SK-N-SH (cell line): ENCODE data around the gene AGAP1.

ENCODE experiments used
- TF ChIP-seq, protein P1 (sequence below): IDR thresholded peaks from 2 replicates; pipeline ENCODE4 v1.4.0; 2012; ENCODE audit warnings: low read depth
- TF ChIP-seq, protein P2 (sequence below): fragments of 200-600 bp; sonication (generic); IDR thresholded peaks from 2 replicates; pipeline ENCODE4 v1.6.1; 2017; ENCODE audit warnings: antibody characterized with exemption, mild to moderate bottlenecking, moderate library complexity

DNA sequence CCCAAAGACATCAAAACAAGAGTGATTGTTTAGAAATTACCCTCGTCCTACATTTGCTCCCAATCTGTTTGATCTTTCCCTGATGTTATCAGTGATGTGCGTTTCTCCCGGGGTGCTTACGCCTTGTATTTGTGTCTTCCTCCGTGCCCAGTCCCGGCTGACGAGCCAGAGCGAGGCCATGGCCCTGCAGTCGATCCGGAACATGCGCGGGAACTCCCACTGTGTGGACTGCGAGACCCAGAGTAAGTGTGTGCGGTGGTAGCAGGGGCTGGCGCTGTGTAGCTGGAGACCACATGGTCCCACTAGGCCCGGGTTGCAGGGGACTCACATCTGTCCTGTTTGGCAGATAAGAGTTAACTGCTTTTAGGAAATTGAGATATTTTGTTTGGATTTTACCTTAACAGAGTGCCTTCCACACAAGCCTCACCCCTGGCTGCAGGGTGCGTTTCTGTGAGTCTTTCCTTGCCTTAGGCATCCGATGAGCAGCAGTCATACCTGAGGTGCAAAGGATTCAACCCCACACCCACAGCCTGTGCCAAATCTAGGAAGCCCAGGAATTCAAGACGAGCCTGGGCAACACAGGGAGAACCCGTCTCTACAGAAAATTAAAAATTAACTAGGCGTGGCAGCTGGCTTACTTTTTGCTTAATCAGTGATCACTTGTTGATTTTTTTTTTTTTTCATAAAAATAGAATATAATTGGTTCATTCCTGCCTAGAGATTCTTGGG is 546.9 kb downstream of the AGAP1 start:
- TF ChIP-seq, protein P1, sequence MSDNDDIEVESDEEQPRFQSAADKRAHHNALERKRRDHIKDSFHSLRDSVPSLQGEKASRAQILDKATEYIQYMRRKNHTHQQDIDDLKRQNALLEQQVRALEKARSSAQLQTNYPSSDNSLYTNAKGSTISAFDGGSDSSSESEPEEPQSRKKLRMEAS, result no peak
- TF ChIP-seq, protein P2, sequence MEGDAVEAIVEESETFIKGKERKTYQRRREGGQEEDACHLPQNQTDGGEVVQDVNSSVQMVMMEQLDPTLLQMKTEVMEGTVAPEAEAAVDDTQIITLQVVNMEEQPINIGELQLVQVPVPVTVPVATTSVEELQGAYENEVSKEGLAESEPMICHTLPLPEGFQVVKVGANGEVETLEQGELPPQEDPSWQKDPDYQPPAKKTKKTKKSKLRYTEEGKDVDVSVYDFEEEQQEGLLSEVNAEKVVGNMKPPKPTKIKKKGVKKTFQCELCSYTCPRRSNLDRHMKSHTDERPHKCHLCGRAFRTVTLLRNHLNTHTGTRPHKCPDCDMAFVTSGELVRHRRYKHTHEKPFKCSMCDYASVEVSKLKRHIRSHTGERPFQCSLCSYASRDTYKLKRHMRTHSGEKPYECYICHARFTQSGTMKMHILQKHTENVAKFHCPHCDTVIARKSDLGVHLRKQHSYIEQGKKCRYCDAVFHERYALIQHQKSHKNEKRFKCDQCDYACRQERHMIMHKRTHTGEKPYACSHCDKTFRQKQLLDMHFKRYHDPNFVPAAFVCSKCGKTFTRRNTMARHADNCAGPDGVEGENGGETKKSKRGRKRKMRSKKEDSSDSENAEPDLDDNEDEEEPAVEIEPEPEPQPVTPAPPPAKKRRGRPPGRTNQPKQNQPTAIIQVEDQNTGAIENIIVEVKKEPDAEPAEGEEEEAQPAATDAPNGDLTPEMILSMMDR, result no peak
